SK-N-SH (cell line): Measurements from ENCODE around the gene NUP50. TPM values are rescaled to one million over a fixed set of nuclear protein-coding genes. Genes with fewer than 3 reads are reported as not detected.

Source experiments
- CTCF ChIA-PET: fragments of 300-600, 350-600 bp; formaldehyde crosslinking; extraction: SDS; loops from one replicate; lab custom pipeline; 2021; lab: Yijun Ruan, JAX
- POLR2A ChIA-PET: fragments of 350-600 bp; sonication (Branson Sonifier 250); formaldehyde crosslinking; extraction: SDS; loops from one replicate; lab custom pipeline; 2020; ENCODE audit warnings: antibody characterized with exemption, inconsistent platforms; lab: Yijun Ruan, JAX
- DNase-seq: peaks from one replicate; pipeline ENCODE4 v3.0.0; 2012
- H2AFZ ChIP-seq: fragments of 200-600 bp; sonication (generic); 2 replicates; pipeline ENCODE4 v1.8.1; 2016; ENCODE audit warnings: antibody characterized with exemption, mild to moderate bottlenecking, low read depth
- H3F3A ChIP-seq: fragments of 200-600 bp; sonication (generic); replicated peaks from 2 replicates; pipeline ENCODE3; 2016; ENCODE audit warnings: antibody characterized with exemption, mild to moderate bottlenecking; ENCODE audit not compliant: insufficient read depth
- H3K27ac ChIP-seq, 2 experiments: fragments of 200-500 bp in 1 of 2; fragments of 200-600 bp in 1 of 2; sonication (Bioruptor generic) in 1 of 2; sonication (generic), shearing (Covaris generic) in 1 of 2; 2 replicates each; pipeline versions ENCODE4 v1.5.1 to v1.6.1; 2014 to 2016; ENCODE audit warnings: low read depth in 2 of 2, inconsistent platforms in 1 of 2, low read length in 1 of 2, mild to moderate bottlenecking in 1 of 2, mixed read lengths in 1 of 2
- H3K27me3 ChIP-seq: fragments of 200-600 bp; sonication (generic), shearing (Covaris generic); 2 replicates; pipeline ENCODE4 v1.6.1; 2016; ENCODE audit warnings: mixed run types; ENCODE audit not compliant: insufficient read depth
- H3K36me3 ChIP-seq, 2 experiments: fragments of 200-500 bp in 1 of 2; fragments of 200-600 bp in 1 of 2; sonication (Bioruptor generic) in 1 of 2; sonication (generic) in 1 of 2; replicated peaks in 1 of 2; 2 replicates each; pipeline versions ENCODE3 to v1.5.1; 2014 to 2016; ENCODE audit warnings: low read length in 1 of 2, mild to moderate bottlenecking in 1 of 2; ENCODE audit not compliant: insufficient read depth in 2 of 2, control insufficient read depth in 1 of 2
- H3K4me1 ChIP-seq, 2 experiments: fragments of 200-500 bp in 1 of 2; fragments of 200-600 bp in 1 of 2; sonication (Bioruptor generic) in 1 of 2; sonication (generic), shearing (Covaris generic) in 1 of 2; 2 replicates each; pipeline versions ENCODE4 v1.5.1 to v1.6.1; 2014 to 2016; ENCODE audit warnings: low read depth in 1 of 2, low read length in 1 of 2, mixed run types in 1 of 2; ENCODE audit not compliant: insufficient read depth in 2 of 2, control insufficient read depth in 1 of 2
- H3K4me2 ChIP-seq: fragments of 200-600 bp; sonication (generic), shearing (Covaris generic); 2 replicates; pipeline ENCODE4 v1.6.1; 2017; ENCODE audit warnings: mixed run types
- H3K4me3 ChIP-seq, 2 experiments: fragments of 200-500 bp in 1 of 2; fragments of 200-600 bp in 1 of 2; sonication (Bioruptor generic) in 1 of 2; sonication (generic), shearing (Covaris generic) in 1 of 2; 2 replicates each; pipeline versions ENCODE4 v1.5.1 to v1.8.1; 2014 to 2016; ENCODE audit warnings: low read depth in 2 of 2, inconsistent platforms in 1 of 2, low read length in 1 of 2, mild to moderate bottlenecking in 1 of 2, mixed read lengths in 1 of 2, moderate library complexity in 1 of 2
- H3K79me2 ChIP-seq: fragments of 200-600 bp; sonication (generic); 2 replicates; pipeline ENCODE4 v1.8.1; 2017; ENCODE audit warnings: mild to moderate bottlenecking; ENCODE audit not compliant: insufficient read depth
- H3K9ac ChIP-seq: fragments of 200-600 bp; sonication (generic); 2 replicates; pipeline ENCODE4 v1.6.1; 2017; ENCODE audit warnings: mixed run types
- H3K9me2 ChIP-seq: fragments of 200-600 bp; sonication (generic); 2 replicates; pipeline ENCODE4 v1.6.1; 2017; ENCODE audit warnings: mixed run types
- H3K9me3 ChIP-seq: fragments of 200-600 bp; sonication (generic); 2 replicates; pipeline ENCODE4 v1.6.1; 2017; ENCODE audit warnings: mixed run types, mild to moderate bottlenecking, moderate library complexity
- H4K20me1 ChIP-seq: fragments of 200-600 bp; sonication (generic); 2 replicates; pipeline ENCODE4 v1.6.1; 2017; ENCODE audit warnings: mild to moderate bottlenecking, mixed run types; ENCODE audit not compliant: insufficient read depth
- CHD2 ChIP-seq: fragments of 150-350 bp; IDR thresholded peaks from 2 replicates; pipeline ENCODE4 v1.6.1; 2018; ENCODE audit warnings: low read length; ENCODE audit not compliant: partially characterized antibody
- CTCF ChIP-seq: fragments of 200-600 bp; sonication (generic); IDR thresholded peaks from 2 replicates; pipeline ENCODE4 v1.6.1; 2017; ENCODE audit warnings: antibody characterized with exemption, mild to moderate bottlenecking, moderate library complexity
- EP300 ChIP-seq, 2 experiments: IDR thresholded peaks; 2 replicates each; pipeline versions ENCODE4 v1.4.0 to v1.6.1; 2012; ENCODE audit warnings: borderline replicate concordance in 1 of 2, low read depth in 1 of 2, low read length in 1 of 2
- FOSL2 ChIP-seq: IDR thresholded peaks from 2 replicates; pipeline ENCODE4 v1.4.0; 2012; ENCODE audit warnings: low read depth, mild to moderate bottlenecking, moderate library complexity, borderline replicate concordance
- FOXJ3 ChIP-seq: sonication (generic); formaldehyde crosslinking; IDR thresholded peaks from 2 replicates; pipeline ENCODE4 v1.5.1; 2020; ENCODE audit warnings: mild to moderate bottlenecking, missing genetic modification reagents
- FOXM1 ChIP-seq: IDR thresholded peaks from 2 replicates; pipeline ENCODE4 v1.4.0; 2012; ENCODE audit warnings: low read depth, mild to moderate bottlenecking
- GABPA ChIP-seq: IDR thresholded peaks from 2 replicates; pipeline ENCODE4 v1.4.0; 2012; ENCODE audit warnings: low read depth, mild to moderate bottlenecking
- JUND ChIP-seq: IDR thresholded peaks from 2 replicates; pipeline ENCODE4 v1.4.0; 2012
- MEF2A ChIP-seq: IDR thresholded peaks from 2 replicates; pipeline ENCODE4 v1.4.0; 2012; ENCODE audit warnings: low read depth, borderline replicate concordance
- MXI1 ChIP-seq: IDR thresholded peaks from 2 replicates; pipeline ENCODE4 v1.6.1; 2012; ENCODE audit warnings: mild to moderate bottlenecking, low read depth, low read length, improper control_type of control experiment
- NFIC ChIP-seq: IDR thresholded peaks from 2 replicates; pipeline ENCODE4 v1.4.0; 2012; ENCODE audit warnings: borderline replicate concordance
- POLR2AphosphoS5 ChIP-seq: IDR thresholded peaks from 2 replicates; pipeline ENCODE4 v1.6.1; 2012; ENCODE audit warnings: low read depth, low read length
- RAD21 ChIP-seq: IDR thresholded peaks from 2 replicates; pipeline ENCODE4 v1.6.1; 2012; ENCODE audit warnings: mild to moderate bottlenecking, low read length
- RCOR1 ChIP-seq: fragments of 150-350 bp; IDR thresholded peaks from 2 replicates; pipeline ENCODE4 v1.6.1; 2017; ENCODE audit warnings: antibody characterized with exemption, low read length
- SIN3A ChIP-seq: IDR thresholded peaks from 2 replicates; pipeline ENCODE4 v1.6.1; 2012; ENCODE audit warnings: low read depth, mild to moderate bottlenecking, low read length, moderate library complexity, borderline replicate concordance
- TAF1 ChIP-seq: IDR thresholded peaks from 2 replicates; pipeline ENCODE4 v1.6.1; 2012; ENCODE audit warnings: low read depth, mild to moderate bottlenecking, low read length, moderate library complexity, borderline replicate concordance
- USF2 ChIP-seq: fragments of 150-350 bp; IDR thresholded peaks from 2 replicates; pipeline ENCODE4 v1.6.1; 2017; ENCODE audit warnings: antibody characterized with exemption, low read length, low read depth, borderline replicate concordance
- YY1 ChIP-seq: IDR thresholded peaks from 2 replicates; pipeline ENCODE4 v1.4.0; 2012; ENCODE audit warnings: low read depth, mild to moderate bottlenecking
- WGBS: methylation state at CpG from one replicate; pipeline ENCODE4 v1.1.6; 2017; ENCODE audit warnings: low lambda C conversion rate; 5-methylcytosine and 5-hydroxymethylcytosine counted together
- polyA plus RNA-seq, 3 experiments: library from polyadenylated mRNA; depleted of rRNA; stranded (reverse); fragments of >200 nt; gene quantifications; 2 replicates each; pipeline ENCODE4 v1.2.3, GENCODE V29; 2012
- TF ChIP-seq, protein P1 (sequence below): IDR thresholded peaks from 2 replicates; pipeline ENCODE4 v1.6.1; 2012; ENCODE audit warnings: mild to moderate bottlenecking, low read depth, low read length, moderate library complexity
- TF ChIP-seq, protein P2 (sequence below): IDR thresholded peaks from 2 replicates; pipeline ENCODE4; 2012
- TF ChIP-seq, protein P3 (sequence below): IDR thresholded peaks from 2 replicates; pipeline ENCODE4 v1.4.0; 2012; ENCODE audit warnings: low read depth
- TF ChIP-seq, protein P4 (sequence below): IDR thresholded peaks from 2 replicates; pipeline ENCODE4 v1.4.0; 2012; ENCODE audit warnings: low read depth, borderline replicate concordance

NUP50 gene
- polyA plus RNA-seq, 1 of the 3 experiments (the other 2 are of a cell fraction): 4.7 TPM

DNA sequence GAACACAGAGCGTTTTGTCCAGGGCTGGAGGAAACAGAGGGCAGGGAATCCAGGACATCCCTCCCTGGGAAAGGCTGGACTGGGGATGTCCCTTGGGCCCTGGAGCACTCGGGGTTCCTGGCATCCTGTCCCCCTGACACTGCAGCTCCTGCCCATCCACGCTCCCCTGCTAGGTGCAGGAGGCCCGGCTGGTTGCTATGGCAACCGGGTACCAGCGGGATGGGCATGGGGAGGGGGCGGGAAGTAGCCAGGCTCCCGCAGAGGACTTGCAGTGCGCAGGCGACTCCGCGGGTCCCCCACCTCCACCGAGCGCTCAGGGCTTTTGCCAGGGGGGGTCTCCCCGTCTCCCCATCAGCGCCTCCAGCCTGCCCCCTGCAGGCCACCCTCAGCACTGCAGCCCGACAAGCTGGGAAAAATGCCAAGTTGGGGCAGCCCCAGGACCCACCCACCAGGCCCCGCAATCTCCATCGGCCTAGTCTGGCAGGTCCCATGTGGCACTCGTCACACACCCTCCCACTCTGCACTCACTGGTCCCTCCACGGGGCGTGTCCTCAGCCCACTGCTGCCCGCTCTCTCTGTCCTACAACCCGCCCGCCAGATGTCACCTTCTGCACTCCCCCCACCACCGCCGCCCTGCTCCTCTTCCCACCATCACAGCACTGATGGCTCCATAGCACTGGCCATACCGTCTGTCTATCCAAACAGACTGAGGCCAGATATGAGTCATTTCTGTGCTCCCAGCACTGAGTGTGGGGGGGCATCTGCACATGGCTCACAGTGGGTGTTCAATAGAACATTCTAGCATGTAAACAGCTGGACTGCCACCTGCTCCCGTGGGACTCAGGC is 45.5 kb downstream of the NUP50 start (continued):
- TF ChIP-seq, protein P1, sequence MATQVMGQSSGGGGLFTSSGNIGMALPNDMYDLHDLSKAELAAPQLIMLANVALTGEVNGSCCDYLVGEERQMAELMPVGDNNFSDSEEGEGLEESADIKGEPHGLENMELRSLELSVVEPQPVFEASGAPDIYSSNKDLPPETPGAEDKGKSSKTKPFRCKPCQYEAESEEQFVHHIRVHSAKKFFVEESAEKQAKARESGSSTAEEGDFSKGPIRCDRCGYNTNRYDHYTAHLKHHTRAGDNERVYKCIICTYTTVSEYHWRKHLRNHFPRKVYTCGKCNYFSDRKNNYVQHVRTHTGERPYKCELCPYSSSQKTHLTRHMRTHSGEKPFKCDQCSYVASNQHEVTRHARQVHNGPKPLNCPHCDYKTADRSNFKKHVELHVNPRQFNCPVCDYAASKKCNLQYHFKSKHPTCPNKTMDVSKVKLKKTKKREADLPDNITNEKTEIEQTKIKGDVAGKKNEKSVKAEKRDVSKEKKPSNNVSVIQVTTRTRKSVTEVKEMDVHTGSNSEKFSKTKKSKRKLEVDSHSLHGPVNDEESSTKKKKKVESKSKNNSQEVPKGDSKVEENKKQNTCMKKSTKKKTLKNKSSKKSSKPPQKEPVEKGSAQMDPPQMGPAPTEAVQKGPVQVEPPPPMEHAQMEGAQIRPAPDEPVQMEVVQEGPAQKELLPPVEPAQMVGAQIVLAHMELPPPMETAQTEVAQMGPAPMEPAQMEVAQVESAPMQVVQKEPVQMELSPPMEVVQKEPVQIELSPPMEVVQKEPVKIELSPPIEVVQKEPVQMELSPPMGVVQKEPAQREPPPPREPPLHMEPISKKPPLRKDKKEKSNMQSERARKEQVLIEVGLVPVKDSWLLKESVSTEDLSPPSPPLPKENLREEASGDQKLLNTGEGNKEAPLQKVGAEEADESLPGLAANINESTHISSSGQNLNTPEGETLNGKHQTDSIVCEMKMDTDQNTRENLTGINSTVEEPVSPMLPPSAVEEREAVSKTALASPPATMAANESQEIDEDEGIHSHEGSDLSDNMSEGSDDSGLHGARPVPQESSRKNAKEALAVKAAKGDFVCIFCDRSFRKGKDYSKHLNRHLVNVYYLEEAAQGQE: no peak
- TF ChIP-seq RAD21 (peak; percentile 25), TAF1 (no peak), NFIC (peak; percentile 47), MXI1 (peak; percentile 72; the same call in 1 of the 2 replicates), FOXJ3 (CRISPR knock-in tag) (peak; percentile 63; the same call in 1 of the 2 replicates), POLR2AphosphoS5 (no peak), USF2 (no peak), RCOR1 (no peak), JUND (peak; percentile 57; the same call in 1 of the 2 replicates)
- TF ChIP-seq, protein P2, sequence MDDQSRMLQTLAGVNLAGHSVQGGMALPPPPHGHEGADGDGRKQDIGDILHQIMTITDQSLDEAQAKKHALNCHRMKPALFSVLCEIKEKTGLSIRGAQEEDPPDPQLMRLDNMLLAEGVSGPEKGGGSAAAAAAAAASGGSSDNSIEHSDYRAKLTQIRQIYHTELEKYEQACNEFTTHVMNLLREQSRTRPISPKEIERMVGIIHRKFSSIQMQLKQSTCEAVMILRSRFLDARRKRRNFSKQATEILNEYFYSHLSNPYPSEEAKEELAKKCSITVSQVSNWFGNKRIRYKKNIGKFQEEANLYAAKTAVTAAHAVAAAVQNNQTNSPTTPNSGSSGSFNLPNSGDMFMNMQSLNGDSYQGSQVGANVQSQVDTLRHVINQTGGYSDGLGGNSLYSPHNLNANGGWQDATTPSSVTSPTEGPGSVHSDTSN: peak; percentile 80
- TF ChIP-seq, protein P3, sequence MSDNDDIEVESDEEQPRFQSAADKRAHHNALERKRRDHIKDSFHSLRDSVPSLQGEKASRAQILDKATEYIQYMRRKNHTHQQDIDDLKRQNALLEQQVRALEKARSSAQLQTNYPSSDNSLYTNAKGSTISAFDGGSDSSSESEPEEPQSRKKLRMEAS: peak; percentile 89; the same call in 1 of the 2 replicates

GRCh38 chr22:45210174-45210573 is 46.4 kb downstream of the NUP50 start:
- 100% methylated on average over 1 of the region's 7 CpGs for WGBS
- no peak overlapping the region for H3K9ac ChIP-seq
- ChIA-PET CTCF (interaction anchor here (0.9 to 2.8 kb wide), 14 partner anchors 9 to 204 kb away, joined by 3 to 22 read pairs (median 4); no protein-coding TSS in a partner anchor), POLR2A (no interaction called here)
- no peak overlapping the region for H2AFZ ChIP-seq
- H3K9me3 ChIP-seq: no peaks in the 10 kb centered on the region
- H3K36me3 ChIP-seq: peaks cover 3 to 7% of the 10 kb centered on the region in 2 experiments
- peaks cover 5% of the 10 kb centered on the region; the same call in 1 of the 2 replicates for H4K20me1 ChIP-seq
- H3K27ac ChIP-seq: peak overlapping the region; percentile 78 to 84; a peak in 3 of 4 replicates
- peak overlapping the region; percentile 8; the same call in 1 of the 2 replicates for H3K4me2 ChIP-seq
- DNase-seq: no peak
- peaks cover 31 to 47% of the 10 kb centered on the region in 2 experiments for H3K4me1 ChIP-seq
- peaks cover 40% of the 10 kb centered on the region for H3K79me2 ChIP-seq
- H3F3A ChIP-seq: peaks cover 11% of the 10 kb centered on the region
- H3K27me3 ChIP-seq: no peaks in the 10 kb centered on the region
- H3K9me2 ChIP-seq: no peaks in the 10 kb centered on the region
- no peak overlapping the region for H3K4me3 ChIP-seq
- no peak for TF ChIP-seq EP300 (IDR thresholded peaks at IDR 0.05; ENCODE audit: borderline replicate concordance in 1 of 2, low read depth in 1 of 2, low read length in 1 of 2)
- TF ChIP-seq FOXJ3 (CRISPR knock-in tag): no peak
- no peak for TF ChIP-seq SIN3A
- TF ChIP-seq RCOR1: no peak
- no peak for TF ChIP-seq POLR2AphosphoS5
- TF ChIP-seq CTCF: no peak
- no peak for TF ChIP-seq FOSL2
- no peak for TF ChIP-seq FOXM1
- TF ChIP-seq MEF2A: no peak
- TF ChIP-seq, protein P4, sequence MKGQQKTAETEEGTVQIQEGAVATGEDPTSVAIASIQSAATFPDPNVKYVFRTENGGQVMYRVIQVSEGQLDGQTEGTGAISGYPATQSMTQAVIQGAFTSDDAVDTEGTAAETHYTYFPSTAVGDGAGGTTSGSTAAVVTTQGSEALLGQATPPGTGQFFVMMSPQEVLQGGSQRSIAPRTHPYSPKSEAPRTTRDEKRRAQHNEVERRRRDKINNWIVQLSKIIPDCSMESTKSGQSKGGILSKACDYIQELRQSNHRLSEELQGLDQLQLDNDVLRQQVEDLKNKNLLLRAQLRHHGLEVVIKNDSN: no peak
- no peak for TF ChIP-seq CHD2
- TF ChIP-seq JUND: no peak
- no peak for TF ChIP-seq NFIC
- TF ChIP-seq GABPA: no peak
- TF ChIP-seq YY1: no peak
